Measurements from ENCODE around the gene PDLIM3. TPM values are rescaled to one million over a fixed set of nuclear protein-coding genes. Genes with fewer than 3 reads are reported as not detected.

The PDLIM3 gene
- total RNA-seq, 1 donor from 2014 or later = 10.7 TPM

GRCh38 chr4:185540040-185540439 lies 4.7 kb upstream of the PDLIM3 start:
- TF ChIP-seq, protein P1, sequence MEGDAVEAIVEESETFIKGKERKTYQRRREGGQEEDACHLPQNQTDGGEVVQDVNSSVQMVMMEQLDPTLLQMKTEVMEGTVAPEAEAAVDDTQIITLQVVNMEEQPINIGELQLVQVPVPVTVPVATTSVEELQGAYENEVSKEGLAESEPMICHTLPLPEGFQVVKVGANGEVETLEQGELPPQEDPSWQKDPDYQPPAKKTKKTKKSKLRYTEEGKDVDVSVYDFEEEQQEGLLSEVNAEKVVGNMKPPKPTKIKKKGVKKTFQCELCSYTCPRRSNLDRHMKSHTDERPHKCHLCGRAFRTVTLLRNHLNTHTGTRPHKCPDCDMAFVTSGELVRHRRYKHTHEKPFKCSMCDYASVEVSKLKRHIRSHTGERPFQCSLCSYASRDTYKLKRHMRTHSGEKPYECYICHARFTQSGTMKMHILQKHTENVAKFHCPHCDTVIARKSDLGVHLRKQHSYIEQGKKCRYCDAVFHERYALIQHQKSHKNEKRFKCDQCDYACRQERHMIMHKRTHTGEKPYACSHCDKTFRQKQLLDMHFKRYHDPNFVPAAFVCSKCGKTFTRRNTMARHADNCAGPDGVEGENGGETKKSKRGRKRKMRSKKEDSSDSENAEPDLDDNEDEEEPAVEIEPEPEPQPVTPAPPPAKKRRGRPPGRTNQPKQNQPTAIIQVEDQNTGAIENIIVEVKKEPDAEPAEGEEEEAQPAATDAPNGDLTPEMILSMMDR (IDR thresholded peaks at IDR 0.05; ENCODE audit: insufficient read depth, low read length, poor library complexity, severe bottlenecking) = no peak
- no peaks in the 10 kb centered on the region for H3K36me3 ChIP-seq (ENCODE audit: control insufficient read depth, insufficient read depth, low read length)
- peaks cover 4% of the 10 kb centered on the region for H3K27me3 ChIP-seq (ENCODE audit: control insufficient read depth, insufficient read depth, low read length)
- no peak for DNase-seq (ENCODE audit: low read depth)
- no peak overlapping the region for H3K4me3 ChIP-seq (ENCODE audit: low read depth, low read length)

DNA sequence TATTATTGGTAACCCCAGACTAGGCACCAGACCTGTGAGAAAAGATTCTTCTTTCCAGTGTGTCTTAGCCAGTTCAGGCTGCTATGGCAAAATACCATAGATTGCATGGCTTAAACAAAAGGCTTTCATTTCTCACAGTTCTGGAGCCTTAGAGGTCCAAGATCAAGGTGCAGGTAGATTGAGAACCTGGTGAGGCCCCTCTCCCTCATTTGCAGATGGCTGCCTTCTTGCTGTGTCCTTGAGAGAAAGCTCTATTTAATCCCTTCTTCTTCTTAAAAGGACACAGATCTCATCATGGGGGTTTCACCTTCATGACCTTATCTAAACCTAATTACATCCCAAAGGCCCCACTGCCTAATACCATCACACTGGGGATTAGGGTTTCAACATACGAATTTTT lies 3.5 kb upstream of the PDLIM3 start:
- TF ChIP-seq, protein P1 (IDR thresholded peaks at IDR 0.05; ENCODE audit: insufficient read depth, low read length, poor library complexity, severe bottlenecking) = no peak
- DNase-seq (ENCODE audit: low read depth) = no peak
- Histone ChIP-seq H3K4me3 (ENCODE audit: low read depth, low read length) (no peak overlapping the region), H3K27me3 (ENCODE audit: control insufficient read depth, insufficient read depth, low read length) (peaks cover 4% of the 10 kb centered on the region), H3K36me3 (ENCODE audit: control insufficient read depth, insufficient read depth, low read length) (no peaks in the 10 kb centered on the region)

- H3K4me3 ChIP-seq (ENCODE audit: low read depth, low read length) = no peak overlapping the region
- H3K36me3 ChIP-seq (ENCODE audit: control insufficient read depth, insufficient read depth, low read length) = no peaks in the 10 kb centered on the region
- H3K27me3 ChIP-seq (ENCODE audit: control insufficient read depth, insufficient read depth, low read length) = peaks cover 6% of the 10 kb centered on the region
- DNase-seq (ENCODE audit: low read depth) = no peak
- TF ChIP-seq, protein P1 (IDR thresholded peaks at IDR 0.05; ENCODE audit: insufficient read depth, low read length, poor library complexity, severe bottlenecking) = no peak
Measured at GRCh38 chr4:185536411-185536709, 1.1 kb upstream of the PDLIM3 start.

DNA sequence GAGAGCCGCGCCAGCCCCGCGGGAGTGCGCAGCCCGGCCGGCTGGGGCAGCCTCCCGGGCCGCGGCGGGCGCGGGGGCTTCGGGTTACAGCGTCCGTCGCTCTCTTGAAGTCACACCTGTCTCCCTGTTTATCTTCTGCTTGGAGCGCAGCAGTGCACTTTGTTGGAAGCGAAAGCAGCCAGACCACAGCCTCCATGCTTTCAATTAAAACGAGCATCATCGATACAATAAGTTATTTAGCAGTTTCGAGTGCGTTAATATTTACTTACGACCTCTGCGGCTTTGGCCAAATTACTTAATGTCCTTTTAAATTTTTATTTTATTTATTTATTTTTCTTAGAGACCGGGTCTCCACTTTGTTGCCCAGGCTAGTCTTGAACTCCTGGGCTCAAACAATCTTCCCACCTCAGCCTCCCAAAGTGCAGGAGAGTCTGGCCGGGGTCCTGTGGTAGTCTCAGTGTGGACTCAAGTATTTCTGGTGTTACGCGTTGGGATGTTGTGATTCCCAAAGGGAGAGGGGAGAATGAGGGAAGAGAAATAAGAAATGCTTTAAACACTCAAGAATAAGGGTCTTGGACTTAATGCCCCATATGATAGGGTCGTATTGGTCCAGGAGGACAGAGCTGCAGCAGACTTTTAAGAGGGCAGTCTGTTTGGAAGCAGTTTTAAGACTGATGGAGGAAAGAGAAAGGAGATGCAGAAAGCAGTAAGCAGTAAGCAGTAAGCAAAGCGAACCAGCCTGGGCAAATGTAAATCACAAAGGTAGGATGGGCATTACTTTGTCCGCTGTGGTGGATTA lies 504 bp upstream of the PDLIM3 start:
- DNase-seq (ENCODE audit: low read depth) = no peak
- Histone ChIP-seq H3K36me3 (ENCODE audit: control insufficient read depth, insufficient read depth, low read length) (no peaks in the 10 kb centered on the region), H3K27me3 (ENCODE audit: control insufficient read depth, insufficient read depth, low read length) (peaks cover 6% of the 10 kb centered on the region), H3K4me3 (ENCODE audit: low read depth, low read length) (peak overlapping the region; percentile 73)
- TF ChIP-seq, protein P1 (IDR thresholded peaks at IDR 0.05; ENCODE audit: insufficient read depth, low read length, poor library complexity, severe bottlenecking) = no peak

DNA sequence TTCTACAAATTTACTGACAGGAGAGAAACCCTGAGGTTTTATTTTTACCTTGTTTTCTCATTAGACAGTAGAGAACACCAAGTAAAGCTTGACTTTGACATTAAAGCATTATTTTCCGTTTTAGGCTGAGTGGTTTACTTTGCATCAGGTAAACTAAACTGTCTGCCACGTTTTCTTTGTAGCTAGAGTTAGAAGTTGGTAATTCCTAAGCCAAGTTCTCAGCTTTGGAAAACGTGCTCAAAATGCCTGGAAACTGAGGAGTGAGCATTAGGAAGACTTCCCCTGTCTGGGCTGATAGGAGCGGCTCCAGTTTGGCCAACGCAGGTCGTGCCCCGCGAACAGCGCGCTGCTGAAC lies 819 bp downstream of the PDLIM3 start:
- Histone ChIP-seq H3K36me3 (ENCODE audit: control insufficient read depth, insufficient read depth, low read length) (no peaks in the 10 kb centered on the region), H3K27me3 (ENCODE audit: control insufficient read depth, insufficient read depth, low read length) (peaks cover 6% of the 10 kb centered on the region), H3K4me3 (ENCODE audit: low read depth, low read length) (peak overlapping the region; percentile 73)
- TF ChIP-seq, protein P1 (IDR thresholded peaks at IDR 0.05; ENCODE audit: insufficient read depth, low read length, poor library complexity, severe bottlenecking) = no peak
- no peak for DNase-seq (ENCODE audit: low read depth)

- Histone ChIP-seq H3K4me3 (ENCODE audit: low read depth, low read length) (no peak overlapping the region), H3K27me3 (ENCODE audit: control insufficient read depth, insufficient read depth, low read length) (peaks cover 6% of the 10 kb centered on the region)
Measured at GRCh38 chr4:185532795-185533324, 2.4 kb downstream of the PDLIM3 start.

More at GRCh38 chr4:185532795-185533324, 2.4 kb downstream of the PDLIM3 start:
- TF ChIP-seq, protein P1 (IDR thresholded peaks at IDR 0.05; ENCODE audit: insufficient read depth, low read length, poor library complexity, severe bottlenecking) = no peak
- H3K36me3 ChIP-seq (ENCODE audit: control insufficient read depth, insufficient read depth, low read length) = no peaks in the 10 kb centered on the region
- DNase-seq (ENCODE audit: low read depth) = no peak

Data from kidney epithelial cell (primary cell).